Endothelial cell (in vitro differentiated cells): ENCODE data around the gene URB1. TPM values are rescaled to one million over a fixed set of nuclear protein-coding genes. Genes with fewer than 3 reads are reported as not detected.

Source experiments
- DNase-seq: peaks from one replicate; pipeline ENCODE4 v3.0.0; 2021; ENCODE audit warnings: low spot score
- H3K27ac Mint-ChIP-seq: one replicate; pipeline ENCODE4 v1.8.0; 2021; ENCODE audit warnings: mixed read lengths, inconsistent platforms; ENCODE audit not compliant: unreplicated experiment
- H3K27me3 Mint-ChIP-seq: one replicate; pipeline ENCODE4 v1.8.0; 2021; ENCODE audit warnings: mild to moderate bottlenecking, moderate library complexity, mixed read lengths, inconsistent platforms; ENCODE audit not compliant: unreplicated experiment
- H3K36me3 Mint-ChIP-seq: one replicate; pipeline ENCODE4 v1.8.0; 2021; ENCODE audit warnings: mild to moderate bottlenecking, low read depth, mixed read lengths, inconsistent platforms; ENCODE audit not compliant: unreplicated experiment
- H3K4me1 Mint-ChIP-seq: one replicate; pipeline ENCODE4 v1.8.0; 2021; ENCODE audit warnings: mild to moderate bottlenecking, mixed read lengths, inconsistent platforms; ENCODE audit not compliant: unreplicated experiment
- H3K4me3 Mint-ChIP-seq: one replicate; pipeline ENCODE4 v1.8.0; 2021; ENCODE audit warnings: mild to moderate bottlenecking, mixed read lengths, inconsistent platforms; ENCODE audit not compliant: unreplicated experiment
- H3K9me3 Mint-ChIP-seq: one replicate; pipeline ENCODE4 v1.8.0; 2021; ENCODE audit warnings: mixed read lengths, inconsistent platforms; ENCODE audit not compliant: unreplicated experiment
- total RNA-seq: library from RNA; stranded (reverse); fragmentation: NEBNext Ultra II Directional; extraction: Animal tissue kit (Norgen Biotek cat#: 25700); gene quantifications from one replicate; pipeline ENCODE4 v1.2.1, GENCODE V29; 2021; ENCODE audit not compliant: unreplicated experiment
- TF ChIP-seq, protein P1 (sequence below): fragments of 200-600 bp; sonication (generic); IDR thresholded peaks from one replicate; pipeline ENCODE4 v1.5.0; 2021; ENCODE audit warnings: antibody characterized with exemption; ENCODE audit not compliant: unreplicated experiment

Gene URB1
- total RNA-seq, 1 donor from 2014 or later = 10.6 TPM

DNA sequence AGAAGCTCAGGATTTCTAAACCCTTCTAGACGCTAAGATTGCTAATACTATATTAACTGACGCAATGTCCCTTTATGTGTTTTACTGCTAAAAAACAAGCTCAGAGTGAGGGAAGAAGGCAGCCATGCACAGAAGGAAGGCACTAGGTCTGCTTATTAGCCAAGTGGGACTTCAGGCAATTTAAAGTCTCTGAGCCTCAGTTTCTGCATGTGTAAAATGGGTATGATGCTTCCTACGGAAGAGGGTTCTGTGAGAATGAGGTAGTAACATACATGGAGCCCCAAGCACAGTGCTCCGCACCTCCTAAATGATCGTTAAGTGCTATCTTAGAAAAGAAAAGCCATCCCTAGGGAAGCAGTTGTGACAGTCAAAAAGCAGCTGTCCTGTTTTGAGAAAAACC, 130.9 kb downstream of the URB1 start:
- H3K27me3 Mint-ChIP-seq = no peaks in the 10 kb centered on the region
- DNase-seq = no peak

More for the DNA sequence above, 130.9 kb downstream of the URB1 start:
- Mint-ChIP-seq H3K27ac (no peak overlapping the region), H3K4me1 (peaks cover 12% of the 10 kb centered on the region), H3K9me3 (no peaks in the 10 kb centered on the region), H3K4me3 (no peak overlapping the region), H3K36me3 (peaks cover 12% of the 10 kb centered on the region)
- TF ChIP-seq, protein P1, sequence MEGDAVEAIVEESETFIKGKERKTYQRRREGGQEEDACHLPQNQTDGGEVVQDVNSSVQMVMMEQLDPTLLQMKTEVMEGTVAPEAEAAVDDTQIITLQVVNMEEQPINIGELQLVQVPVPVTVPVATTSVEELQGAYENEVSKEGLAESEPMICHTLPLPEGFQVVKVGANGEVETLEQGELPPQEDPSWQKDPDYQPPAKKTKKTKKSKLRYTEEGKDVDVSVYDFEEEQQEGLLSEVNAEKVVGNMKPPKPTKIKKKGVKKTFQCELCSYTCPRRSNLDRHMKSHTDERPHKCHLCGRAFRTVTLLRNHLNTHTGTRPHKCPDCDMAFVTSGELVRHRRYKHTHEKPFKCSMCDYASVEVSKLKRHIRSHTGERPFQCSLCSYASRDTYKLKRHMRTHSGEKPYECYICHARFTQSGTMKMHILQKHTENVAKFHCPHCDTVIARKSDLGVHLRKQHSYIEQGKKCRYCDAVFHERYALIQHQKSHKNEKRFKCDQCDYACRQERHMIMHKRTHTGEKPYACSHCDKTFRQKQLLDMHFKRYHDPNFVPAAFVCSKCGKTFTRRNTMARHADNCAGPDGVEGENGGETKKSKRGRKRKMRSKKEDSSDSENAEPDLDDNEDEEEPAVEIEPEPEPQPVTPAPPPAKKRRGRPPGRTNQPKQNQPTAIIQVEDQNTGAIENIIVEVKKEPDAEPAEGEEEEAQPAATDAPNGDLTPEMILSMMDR = no peak

Other genes with a start within 250 kb of the URB1 start
- 17.2 TPM for gene MIS18A, start 114.0 kb downstream of the URB1 start, total RNA-seq
- not detected for gene MRAP, start 94.2 kb downstream of the URB1 start, total RNA-seq
- gene EVA1C, start 19.7 kb upstream of the URB1 start, total RNA-seq = 1.1 TPM
- gene TCP10L, start 192.5 kb upstream of the URB1 start, total RNA-seq = 0.31 TPM
- 60.3 TPM for gene CFAP298, start 219.4 kb upstream of the URB1 start, total RNA-seq